Femur (tissue), 1 donor: Measurements from ENCODE around the gene COPS2.

Source experiments
- DNase-seq: peaks from one replicate; pipeline ENCODE4 v3.0.0-alpha.2; 2017

COPS2 gene

GRCh38 chr15:49155834-49156627 is 632 bp upstream of the COPS2 start:
- DNase-seq = peak; percentile 33

- no peak for DNase-seq
Observed at GRCh38 chr15:49154799-49155109, 645 bp downstream of the COPS2 start.

DNA sequence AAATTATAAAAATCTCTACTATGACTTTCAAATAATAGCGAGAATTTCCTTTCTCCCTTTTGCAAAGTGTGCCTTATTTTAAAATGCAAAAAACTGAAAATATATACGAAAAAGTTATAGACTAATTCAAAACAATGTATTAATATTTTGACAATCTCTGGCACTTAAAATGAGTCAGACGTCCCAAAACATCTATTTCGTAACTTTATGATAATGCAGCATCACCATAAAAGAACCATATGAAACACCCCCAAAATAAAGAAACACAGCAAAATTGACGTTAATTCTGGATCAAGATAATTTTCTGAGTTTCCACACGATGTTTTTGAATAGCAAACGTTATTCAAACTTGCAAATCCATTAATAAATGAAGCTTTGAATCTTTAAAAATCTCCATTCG is 1.0 kb downstream of the COPS2 start:
- no peak for DNase-seq

DNA sequence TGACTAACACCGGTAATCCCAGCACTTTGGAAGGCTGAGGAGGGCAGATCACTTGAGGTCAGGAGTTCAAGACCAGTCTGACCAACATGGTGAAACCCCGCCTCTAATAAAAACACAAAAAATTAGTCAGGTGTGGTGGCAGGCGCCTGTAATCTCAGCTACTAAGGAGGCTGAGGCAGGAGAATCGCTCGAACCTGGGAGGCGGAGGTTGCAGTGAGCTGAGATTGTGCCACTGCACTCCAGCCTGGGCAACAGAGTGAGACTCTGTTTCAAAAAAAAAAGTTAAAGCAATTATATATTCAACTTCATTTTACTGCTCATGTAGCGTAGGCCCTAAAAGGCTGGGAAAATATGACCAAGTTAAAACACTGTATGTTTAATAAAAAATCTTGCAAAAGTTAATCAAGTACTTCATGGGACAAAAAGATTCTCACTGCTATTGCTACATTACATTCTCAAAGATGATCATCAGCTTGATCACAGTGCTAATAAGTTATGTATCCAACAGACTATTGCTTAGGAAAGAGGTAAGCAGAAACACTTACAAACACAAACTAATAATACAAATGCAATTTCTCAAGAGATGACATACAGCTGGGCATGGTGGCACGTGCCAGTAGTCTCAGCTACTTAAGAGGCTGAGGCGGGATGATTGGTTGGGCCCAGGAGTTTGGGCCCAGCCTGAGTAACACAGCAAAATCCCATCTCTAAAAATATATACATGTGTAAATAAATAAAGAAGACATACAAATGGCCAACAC is 2.7 kb downstream of the COPS2 start:
- no peak for DNase-seq

DNA sequence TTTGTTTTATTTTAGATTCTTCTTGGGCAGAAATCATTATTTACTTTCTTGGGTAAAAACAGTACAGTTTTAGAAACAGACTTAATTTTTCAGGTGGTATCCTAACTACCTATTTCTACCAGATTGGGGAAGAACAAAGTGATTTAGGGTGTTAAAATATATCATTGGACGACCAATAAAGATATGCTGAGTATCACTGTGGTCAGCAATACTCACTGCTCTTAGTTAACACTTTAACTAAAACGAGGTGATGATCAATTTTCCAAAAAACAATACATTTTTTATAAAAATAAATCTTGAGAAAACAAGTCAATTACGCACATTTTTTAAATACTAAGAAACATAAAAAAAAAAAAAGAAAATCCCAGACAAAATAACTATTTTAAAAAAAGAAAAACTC is 3.6 kb downstream of the COPS2 start:
- DNase-seq = no peak

- DNase-seq = no peak
Observed at GRCh38 chr15:49148727-49149126, 6.7 kb downstream of the COPS2 start.

GRCh38 chr15:49148298-49148697 is 7.1 kb downstream of the COPS2 start:
- no peak for DNase-seq

GRCh38 chr15:49145651-49146609 is 9.5 kb downstream of the COPS2 start:
- peak; percentile 19 for DNase-seq

GRCh38 chr15:49137861-49138260 is 17.5 kb downstream of the COPS2 start:
- DNase-seq = no peak

DNA sequence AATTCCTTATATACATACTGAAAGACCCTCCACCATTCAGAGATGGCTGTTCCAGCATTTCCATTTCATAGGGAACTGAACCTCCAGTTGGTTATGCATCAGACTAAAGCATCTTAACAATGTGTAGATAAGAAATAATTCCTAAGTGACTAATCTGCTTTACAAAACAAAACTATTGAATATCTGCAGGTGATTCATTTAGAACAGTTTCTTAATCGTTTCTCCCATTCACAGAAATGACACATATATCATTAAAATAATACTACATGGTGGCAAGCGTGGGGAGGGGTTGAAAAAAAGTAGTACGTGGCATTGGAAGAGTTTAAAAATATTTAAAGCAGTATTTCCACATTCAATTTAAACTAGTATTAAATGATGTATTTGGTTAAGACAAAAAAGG is 19.5 kb downstream of the COPS2 start:
- no peak for DNase-seq

GRCh38 chr15:49135342-49135857 is 20.0 kb downstream of the COPS2 start:
- DNase-seq = no peak

- DNase-seq = no peak
Observed at GRCh38 chr15:49134683-49135341, 20.6 kb downstream of the COPS2 start.

- no peak for DNase-seq
Observed at GRCh38 chr15:49131403-49131802, 24.0 kb downstream of the COPS2 start.

DNA sequence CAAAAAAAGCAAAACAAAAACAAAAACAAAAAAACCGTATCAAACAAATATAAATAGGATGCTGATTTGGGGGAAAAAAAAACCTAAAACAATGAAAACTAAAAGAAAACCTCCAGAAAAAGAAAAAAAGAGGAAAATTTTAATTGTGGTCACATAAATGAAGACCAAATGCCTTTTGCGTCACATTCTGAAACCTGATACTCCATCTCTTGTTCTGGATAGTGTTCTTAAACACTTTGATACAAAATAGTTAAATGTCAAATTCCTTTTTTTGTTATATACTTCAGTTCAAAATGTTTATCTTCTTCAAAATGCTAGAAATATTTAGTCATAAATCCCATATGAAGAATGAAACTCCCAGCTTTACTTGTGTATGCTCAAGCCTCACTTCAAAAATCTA is 31.0 kb downstream of the COPS2 start:
- no peak for DNase-seq

- DNase-seq = no peak
Observed at GRCh38 chr15:49122541-49123062, 32.8 kb downstream of the COPS2 start.

DNA sequence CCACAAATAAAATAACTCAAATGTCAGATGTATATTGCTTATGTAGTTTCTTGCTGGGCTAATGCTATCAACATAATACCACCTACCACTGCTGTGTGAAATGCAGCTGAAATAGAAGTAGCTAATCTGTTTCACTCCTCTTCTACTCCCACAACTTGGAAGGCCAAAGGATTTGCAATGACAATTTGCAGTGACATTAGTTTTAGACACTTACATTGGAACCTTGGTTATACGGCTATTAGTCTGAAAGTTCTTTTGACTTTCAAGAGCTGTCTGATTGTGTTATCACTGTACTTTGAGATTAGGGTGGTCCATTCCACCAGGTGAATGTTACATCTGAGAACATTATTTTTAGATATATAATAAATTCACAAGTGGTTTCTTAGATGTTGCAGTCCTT is 33.5 kb downstream of the COPS2 start:
- DNase-seq = no peak

- no peak for DNase-seq
Observed at GRCh38 chr15:49120832-49121231, 34.6 kb downstream of the COPS2 start.

GRCh38 chr15:49116108-49116857 is 39.1 kb downstream of the COPS2 start:
- DNase-seq = no peak

DNA sequence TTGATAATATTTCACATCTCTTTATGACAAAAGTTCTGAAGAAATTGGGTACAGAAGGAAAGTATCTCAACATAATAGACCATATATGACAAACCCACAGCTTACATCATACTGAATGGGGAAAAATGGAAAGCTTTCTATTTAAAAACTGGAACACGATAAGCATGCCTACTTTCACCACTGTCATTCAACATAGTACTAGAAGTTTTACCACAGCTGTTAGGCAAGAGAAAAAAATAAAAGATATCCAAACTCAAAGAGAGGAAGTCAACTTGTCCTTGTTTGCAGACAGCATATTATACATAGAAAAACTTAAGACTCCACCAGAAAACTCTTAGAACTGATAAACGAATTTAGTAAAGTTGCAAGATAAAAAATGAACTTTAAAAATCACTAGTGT is 40.3 kb downstream of the COPS2 start:
- no peak for DNase-seq

- DNase-seq = no peak
Observed at GRCh38 chr15:49110158-49110944, 45.0 kb downstream of the COPS2 start.

GRCh38 chr15:49103002-49103401 is 52.4 kb downstream of the COPS2 start:
- DNase-seq = no peak
